NCI-H2029 treated with DMSO at 0.1 percent for 48 hours (cell line): Measurements from ENCODE around the gene ARGFX.
"Not testable (repeated sequence)": the region's sequence is repeated elsewhere in the genome, so short reads cannot be mapped to it uniquely, and the experiment has no call there.

Source experiments
- DNase-seq: peaks from one replicate; lab custom pipeline; 2025; lab: John Stamatoyannopoulos, UW

Gene ARGFX

DNA sequence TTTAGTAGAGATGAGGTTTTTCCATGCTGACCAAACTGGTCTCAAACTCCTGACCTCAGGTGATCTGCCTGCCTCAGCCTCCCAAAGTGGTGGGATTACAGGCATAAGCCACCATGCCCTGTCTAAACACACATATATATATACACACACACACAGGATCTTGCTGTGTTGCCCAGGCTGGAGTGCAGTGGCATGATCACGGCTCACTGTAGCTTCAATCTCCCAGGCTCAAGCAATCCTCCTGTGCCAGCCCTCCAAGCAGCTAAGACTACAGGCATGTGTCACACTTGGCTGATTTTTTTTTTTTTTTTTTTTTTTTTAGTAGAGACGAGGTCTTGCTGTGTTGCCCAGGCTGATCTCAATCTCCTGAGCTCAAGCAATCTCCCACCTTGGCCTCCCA lies 32.2 kb downstream of the ARGFX start:
- not testable (repeated sequence) for DNase-seq

DNA sequence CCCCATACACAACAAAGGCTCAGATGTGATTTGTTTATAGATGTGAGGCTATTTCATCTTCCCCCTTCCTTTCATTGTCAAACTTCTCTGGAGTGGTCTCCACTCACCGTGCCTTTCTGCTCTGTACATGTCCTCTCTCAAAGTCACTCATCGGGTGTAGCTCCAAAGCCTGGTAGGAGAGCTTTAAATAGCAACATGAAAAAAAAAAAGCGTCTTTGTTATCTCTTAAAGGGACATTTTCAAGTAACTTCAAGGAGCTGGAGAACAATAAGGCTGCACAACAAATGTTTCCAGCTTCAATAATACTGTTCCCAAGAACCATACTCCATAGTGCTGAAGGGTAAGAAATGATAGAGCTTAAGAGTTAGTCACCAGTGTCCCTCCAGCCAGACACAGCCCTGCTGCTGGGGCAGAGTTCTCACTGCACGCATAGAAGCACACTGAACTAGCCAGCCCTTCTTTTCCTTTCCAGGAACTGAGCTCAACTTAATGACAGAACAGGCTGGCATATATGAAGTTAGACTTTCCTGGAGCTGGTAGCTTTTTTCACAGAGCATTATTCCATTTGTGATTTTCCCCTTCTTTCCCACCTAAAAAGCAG lies 33.6 kb downstream of the ARGFX start:
- no peak for DNase-seq

DNA sequence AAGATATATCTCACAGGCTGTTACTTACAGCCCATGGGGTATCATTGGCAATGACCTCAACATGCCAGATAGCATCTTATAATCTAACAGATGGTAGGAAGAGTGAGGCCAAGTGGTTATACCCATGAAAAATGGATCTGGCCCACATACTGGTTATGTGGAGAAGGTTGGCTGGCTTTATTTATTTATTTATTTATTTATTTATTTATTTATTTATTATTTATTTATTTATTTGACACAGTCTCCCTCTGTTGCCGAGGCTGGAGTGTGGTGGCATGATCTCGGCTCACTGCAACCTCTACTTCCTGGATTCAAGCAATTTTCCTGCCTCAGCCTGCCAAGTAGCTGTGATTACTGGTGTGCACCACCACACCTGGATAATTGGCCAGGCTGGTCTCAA lies 37.0 kb downstream of the ARGFX start:
- no peak for DNase-seq

DNA sequence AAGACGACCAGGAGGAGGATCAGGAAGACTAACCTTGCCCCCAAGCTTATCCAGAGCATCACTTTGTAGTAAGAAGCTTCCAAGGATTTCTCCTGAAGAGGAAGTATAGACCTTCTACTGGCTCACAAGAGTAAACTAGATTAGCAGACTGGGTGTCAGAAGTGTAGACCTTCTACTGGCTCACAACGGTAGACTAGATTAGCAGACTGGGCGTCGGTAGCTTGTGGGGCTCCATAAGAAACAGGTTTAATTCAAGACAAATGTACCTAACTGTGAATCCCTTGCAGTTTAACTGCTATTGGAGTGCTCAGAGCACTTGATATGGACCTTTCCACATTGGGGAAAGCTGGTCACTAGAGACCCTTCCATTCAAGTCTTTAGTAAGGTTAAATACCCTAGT lies 38.4 kb downstream of the ARGFX start:
- DNase-seq, result no peak
